Activated CD8-positive, alpha-beta memory T cell treated with anti-CD3 and anti-CD28 coated beads, Interleukin-2, amount 50 U/mL, for 48 hours (primary cell): ENCODE results near the gene ADD3.

Experiments
- DNase-seq: peaks from one replicate; pipeline ENCODE4 v3.0.0-alpha.2; 2020

ADD3 gene, protein sequence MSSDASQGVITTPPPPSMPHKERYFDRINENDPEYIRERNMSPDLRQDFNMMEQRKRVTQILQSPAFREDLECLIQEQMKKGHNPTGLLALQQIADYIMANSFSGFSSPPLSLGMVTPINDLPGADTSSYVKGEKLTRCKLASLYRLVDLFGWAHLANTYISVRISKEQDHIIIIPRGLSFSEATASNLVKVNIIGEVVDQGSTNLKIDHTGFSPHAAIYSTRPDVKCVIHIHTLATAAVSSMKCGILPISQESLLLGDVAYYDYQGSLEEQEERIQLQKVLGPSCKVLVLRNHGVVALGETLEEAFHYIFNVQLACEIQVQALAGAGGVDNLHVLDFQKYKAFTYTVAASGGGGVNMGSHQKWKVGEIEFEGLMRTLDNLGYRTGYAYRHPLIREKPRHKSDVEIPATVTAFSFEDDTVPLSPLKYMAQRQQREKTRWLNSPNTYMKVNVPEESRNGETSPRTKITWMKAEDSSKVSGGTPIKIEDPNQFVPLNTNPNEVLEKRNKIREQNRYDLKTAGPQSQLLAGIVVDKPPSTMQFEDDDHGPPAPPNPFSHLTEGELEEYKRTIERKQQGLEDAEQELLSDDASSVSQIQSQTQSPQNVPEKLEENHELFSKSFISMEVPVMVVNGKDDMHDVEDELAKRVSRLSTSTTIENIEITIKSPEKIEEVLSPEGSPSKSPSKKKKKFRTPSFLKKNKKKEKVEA

DNA sequence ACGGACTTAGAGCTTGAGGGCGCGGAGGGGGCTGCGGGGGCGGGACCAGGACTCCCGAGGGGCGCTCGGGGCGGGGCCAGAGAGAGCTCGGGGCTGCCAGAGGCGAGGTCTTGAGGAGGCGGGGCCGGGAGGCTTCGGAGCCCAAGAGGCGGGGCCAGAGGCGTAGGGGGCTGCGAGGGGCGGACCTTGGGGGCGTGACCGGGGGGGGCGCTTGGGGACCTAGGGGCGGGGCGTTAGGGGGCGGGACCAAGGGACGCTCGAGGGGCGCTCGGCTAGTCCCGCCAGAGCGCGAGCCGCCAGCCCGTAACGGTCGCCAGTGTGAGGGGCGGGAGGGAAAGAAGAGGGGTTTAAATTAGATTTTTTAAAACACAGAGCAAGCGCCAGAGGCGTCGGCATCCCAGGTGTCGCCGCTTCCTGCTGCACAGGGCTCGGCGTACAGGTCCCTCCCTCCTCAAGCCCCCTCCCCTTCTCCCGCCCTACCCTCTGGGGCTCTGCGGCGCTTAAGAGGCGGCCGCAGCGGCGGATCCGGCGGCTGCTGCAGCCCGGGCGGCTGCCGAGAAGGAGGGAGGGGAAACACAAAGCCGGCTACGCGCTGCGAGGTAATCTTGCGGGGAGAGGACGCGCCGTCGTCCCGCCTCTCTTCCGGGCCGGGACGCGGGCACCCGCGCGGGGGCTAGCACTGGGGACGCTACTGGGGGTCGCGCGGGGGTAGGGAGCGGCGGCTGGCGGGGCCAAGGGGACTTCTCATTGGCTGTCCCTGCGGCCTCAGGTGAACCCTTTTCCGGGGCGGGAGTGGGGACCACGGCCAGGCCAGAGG, at the start of gene ADD3:
Gene ADD3 (plus strand): TSS at position 284 of the 817 bp plus-strand sequence. CDS start 92,670 bp downstream, outside the sequence.
- peak; percentile 94 for DNase-seq

DNA sequence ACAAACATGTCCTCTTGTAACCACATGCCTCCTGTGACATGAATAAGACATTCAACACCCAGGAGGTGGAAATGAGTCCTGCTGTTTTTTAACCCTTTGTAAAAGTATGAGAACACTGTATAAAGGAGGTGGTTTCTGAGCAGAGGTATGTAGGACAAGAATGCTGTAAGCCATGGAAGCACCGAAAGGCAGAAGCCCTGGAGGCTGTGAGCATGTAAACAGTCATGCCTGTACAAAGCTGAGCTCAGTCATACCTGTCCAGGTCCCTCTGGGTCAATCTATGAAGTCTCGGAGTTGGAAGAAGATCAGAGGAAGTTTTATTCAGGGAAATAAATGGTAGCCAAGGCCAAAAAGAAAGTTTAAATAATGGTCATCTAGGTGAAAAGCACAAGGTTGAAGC, 49.7 kb upstream of the ADD3 start:
- no peak for DNase-seq

DNA sequence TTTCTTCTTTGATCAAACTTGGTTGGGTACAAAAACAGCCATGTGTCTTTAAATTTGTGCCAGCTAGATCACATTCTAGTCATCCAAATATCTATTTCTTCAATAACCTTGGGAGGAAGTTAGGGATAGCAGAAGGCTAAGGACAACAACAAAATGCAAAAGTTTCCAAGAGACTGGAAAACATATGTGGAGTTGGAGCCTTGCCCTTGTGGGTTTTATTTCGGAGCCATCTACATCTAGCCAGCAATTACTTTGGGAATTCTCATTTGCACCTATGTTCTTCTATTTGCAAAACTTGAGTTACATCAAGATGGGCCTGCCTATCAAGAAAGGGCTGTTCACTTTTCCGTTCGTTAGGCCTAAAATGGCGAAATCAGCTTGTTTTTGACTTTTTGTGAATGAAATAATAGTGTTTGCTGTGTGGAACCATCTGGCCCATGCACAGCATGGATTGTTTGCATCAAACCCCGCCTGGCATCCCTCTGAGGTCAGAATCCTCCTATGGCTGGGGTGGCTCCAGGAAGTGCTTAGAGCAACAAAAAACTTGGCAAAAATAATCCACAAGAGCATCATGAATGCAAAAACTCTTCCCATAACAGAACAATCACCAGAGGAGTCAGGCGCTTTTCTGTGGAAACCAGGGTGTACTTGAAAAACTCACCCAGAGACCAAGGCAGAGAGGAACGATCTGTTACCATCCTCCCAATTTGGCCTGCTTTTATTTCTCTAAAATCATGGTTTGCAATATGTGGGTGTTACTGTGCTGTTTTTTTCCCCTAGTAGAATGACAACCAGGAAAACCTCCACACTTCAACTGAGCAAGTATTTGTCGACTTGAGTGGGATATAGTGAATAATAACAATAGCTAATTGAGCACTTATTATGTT, 48.3 kb upstream of the ADD3 start:
- DNase-seq: no peak

DNA sequence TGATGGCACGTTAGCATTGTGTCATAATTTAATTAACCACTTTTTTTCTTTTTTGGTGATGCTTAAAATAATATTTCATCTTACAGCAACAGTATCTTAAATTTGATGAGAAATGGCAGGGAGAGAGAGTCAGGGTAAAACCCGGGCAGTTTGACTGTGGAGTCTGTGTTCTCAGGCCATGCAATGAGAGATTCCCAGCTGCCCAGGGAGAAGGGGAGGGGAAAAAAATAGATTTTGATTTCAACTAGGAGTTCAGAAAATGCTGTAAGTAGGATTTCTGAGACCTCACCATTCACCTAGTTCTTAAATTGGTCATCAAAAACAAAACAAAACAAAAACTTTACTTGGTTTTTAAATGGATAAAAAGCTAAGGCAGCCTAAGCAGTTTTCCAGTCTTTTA, 47.1 kb upstream of the ADD3 start:
- no peak for DNase-seq

DNA sequence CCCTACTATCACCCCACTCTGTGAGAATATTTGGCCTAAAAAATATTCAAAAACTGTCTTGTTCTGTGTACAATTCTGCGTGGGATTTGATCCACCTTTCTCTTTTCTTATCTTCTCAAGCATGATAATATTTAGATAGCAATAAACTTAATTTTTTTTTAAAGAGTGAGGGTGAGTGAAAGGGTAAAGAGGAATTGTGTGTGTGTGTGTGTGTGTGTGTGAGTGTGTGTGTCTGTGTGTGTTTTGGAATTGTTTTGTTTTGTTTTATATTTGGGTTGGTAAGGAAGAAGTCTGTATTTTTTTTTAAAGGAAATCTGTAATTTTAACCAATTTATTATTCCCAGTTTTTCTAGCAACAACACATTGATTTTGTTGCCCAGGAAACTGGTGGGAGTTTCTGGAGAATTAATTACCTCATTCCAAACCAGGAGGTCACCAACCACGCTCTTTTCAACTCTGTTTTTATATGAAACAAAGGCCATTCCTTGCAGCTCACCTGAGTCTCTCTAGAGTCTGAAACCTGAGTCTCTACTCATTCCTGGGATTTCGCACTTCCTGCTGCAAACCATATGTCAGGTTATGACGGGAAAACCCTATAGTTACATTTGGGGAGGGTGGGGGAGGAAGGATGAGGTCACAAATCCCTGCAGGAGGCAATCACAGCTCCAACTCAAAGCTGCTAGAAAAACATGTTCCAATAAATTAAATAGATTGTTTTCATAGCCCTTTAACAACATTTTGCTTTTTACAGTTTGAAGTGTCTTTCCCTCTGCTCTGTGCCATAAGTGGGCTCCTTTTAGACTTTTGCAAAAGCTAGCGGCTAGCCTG, 46.4 kb upstream of the ADD3 start:
- no peak for DNase-seq

DNA sequence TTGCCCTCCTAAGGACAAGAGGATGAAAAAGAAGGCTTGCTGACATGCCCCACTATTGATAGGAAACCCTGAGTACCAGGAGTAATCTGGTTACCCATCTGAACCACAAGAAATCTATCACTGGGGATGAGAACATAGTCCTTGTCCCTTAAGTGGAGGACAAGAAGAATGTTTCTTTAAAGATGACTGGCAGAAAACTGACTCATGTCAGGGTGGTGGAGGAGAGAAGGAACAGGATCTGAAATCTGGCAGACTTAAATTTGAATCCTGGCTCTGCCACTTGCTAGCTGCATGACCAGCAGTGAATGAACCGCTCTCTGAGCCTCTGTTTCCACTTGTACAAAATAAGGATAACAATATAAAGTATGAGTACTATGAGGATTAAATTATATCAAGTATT, 45.5 kb upstream of the ADD3 start:
- no peak for DNase-seq

DNA sequence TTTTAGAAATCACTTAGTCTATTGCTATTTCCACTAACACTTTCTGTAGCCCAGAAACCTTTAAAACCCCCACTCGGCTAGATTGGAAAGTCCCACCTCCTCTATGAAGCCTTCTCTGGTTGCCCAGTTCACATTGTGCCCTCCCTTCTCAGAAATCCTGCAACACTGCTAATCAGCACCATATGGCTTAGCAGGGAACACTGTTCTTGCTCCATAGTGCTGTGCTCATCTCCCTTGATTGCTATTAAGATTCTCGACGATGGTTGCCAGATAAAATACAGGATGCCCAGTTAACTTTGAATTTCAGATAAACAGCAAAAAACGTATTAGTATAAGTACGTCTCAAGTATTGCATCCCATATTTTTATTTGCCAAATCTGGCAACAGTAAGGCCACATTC, 44.3 kb upstream of the ADD3 start:
- no peak for DNase-seq

DNA sequence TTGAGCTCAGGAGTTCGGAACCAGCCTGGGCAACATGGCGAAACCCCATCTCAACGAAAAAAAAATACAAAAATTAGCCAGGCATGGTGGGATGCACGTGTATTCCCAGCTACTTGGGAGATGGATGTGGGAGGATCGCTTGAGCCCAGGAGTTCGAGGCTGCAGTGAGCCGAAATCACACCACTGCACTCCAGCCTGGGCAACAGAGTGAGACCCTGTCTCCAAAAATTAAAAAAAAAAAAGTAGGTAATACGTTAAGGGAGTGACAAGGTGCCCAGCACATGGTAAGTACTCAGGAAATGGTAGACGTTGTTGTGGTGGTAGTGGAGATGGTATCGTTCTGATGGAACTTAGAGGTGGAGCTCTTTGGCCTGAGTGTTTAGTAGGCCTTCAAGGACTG, 43.5 kb upstream of the ADD3 start:
- DNase-seq: no peak

DNA sequence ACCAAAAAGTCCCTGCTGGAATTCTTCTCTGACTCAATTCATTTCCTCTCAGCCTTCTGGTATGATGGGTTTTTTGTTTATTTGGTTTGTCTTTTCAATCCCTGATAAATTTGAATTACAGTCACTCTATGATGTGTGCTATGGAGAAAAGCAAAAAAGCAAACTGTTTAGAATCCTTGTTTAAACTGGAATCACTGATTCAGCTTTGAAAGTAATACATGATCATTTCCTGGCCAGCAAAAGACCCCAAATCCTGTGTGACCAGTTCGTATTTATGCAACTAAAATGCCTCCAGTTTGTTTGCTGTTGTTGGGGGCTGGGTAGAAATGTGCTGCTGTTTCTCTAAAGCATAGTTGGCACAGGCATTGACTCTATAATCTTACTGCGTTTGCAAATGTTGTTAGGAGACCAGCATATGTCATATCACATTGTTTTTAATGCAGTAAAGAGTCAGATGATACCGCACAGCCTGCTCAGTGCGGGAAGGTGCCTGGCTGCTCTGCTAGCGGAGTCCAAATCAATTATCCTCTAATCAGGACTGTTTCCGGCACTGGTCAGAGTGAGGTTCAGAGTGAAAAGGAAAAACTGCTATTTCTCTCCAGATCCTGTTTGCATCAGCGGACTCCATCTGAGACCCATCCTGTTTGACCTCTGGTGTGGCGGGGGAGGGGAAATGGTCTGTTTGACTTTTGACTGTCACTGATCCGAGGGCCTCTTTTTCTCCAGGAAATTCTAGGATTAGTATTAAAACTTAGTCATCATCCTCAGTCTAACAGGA, 40.6 kb upstream of the ADD3 start:
- DNase-seq: no peak

DNA sequence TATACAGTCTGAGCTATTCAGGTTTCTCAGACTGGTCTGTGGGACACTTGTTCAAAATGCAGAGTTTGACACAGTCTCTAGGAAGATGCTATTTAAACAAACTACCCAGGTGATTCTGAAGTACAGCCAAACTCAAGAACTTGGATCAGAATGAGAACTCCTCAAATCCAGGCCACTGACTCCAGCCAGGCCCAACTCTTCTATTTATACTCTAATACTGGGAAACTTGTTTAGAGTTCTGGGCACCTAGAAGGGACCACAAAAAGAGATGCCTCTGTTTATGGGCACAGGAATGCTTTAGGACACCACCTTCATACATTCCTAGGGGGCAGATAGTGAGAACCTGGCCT, 40.1 kb upstream of the ADD3 start:
- DNase-seq: no peak

DNA sequence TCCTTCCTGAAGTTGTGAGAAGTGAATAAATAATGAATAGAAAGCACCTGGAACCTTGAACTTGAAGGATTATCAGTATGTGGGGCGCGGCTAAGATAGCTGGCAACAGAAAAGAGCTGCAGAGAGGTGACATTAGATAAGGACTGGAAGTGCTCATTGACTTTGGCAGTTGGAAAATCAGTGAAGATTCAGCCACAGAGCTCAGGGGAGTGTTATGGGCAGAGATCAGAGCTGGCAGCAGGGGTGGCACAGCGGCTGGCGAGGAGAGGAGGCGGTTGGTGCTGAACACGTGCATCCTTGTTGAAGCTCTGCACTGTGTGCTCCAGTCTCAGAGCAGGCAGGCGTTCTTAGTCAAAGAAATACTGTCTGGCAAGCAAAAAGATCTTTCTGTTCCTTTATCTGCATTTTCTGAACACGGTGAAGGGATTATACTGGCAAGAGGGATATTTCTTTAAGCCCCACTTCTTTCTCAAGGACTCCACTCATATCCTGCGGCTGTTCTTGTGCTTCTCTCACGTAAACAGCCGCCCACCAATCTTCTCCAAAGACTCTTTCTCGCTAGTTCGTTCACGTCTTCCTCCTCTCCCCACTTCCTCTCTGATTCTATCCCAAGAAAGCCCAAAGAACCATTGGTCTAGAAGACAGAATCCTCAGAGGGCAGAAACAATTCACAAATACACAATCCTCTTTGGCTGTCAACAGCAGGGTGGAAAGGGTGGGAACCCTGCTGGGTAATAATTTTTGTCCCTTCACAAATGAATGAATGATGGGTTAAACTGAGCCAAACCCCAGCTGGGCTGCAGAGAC, 38.6 kb upstream of the ADD3 start:
- no peak for DNase-seq

DNA sequence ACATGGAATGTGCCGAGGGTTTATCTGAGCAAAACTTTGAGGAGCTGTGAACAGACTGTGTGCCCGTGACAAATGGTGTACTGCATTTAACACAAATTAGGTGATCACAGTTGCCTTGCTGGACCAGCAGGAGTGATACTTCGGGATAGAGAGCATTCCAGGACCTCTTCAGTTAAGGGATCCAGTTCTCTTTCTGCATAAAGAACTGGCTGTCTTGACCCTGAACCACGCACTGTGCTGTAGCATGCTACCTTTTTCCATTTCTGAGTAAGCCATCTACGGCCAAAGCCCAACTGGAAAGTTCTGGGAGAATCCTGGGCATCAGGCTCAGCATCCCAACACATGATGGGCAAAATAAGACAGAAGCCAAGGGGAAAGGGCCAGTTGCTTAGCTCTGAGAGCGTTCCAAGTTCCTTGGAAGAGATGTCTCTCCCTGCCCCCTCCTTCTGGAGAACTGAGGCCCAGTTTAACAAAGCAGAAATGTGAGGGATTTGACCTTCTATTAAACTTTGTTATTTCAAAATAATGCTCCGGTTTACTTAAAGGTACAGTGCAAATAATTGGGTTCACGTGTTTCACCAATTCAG, 37.9 kb upstream of the ADD3 start:
- no peak for DNase-seq

DNA sequence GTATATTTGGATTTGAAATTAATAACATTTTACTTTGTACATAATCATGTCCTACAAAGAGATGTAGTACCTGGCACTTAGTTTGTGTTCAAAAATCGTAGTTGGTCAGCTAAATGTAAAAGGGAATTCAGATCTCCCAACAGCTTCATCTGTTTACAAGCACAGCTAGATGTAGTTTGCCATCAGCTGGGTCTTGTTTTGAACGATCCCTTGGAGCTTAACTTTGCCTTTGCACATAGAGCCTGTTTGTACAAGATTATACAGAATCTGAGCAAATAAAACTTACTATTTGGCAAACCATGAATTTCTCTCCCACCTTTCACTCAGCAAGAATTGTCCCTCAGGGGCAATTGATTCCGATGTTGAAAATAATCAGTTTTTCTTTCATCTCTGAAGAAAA, 36.1 kb upstream of the ADD3 start:
- no peak for DNase-seq

DNA sequence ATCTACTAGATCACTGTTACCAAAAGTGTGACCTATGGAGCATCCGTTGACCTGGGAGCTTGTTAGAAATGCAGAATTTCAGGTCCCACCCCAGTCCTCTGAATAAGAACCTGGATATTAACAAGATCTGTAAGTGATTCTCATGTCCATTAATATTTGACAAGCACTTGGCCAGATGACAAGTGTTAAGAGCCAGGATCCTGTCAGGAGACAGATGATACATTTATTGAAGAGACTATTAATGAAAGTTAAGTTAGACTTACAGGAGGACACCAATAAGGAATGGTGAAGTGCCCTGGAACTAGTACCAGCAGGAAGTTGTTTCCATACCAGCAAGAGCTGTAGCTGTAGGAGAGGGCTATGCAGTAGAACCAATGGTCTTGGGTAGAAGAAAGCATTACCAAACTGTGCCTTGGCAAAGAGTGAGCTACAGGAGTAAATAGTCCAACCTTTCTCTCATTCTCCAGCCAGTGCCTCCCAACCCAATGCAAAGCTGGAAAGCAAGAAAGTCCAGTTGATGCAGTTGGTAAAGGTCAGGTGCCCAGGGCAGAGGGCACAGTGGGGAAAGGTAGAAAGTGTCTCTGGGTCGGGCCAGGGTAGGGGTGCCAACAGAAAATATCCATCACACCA, 35.3 kb upstream of the ADD3 start:
- no peak for DNase-seq

DNA sequence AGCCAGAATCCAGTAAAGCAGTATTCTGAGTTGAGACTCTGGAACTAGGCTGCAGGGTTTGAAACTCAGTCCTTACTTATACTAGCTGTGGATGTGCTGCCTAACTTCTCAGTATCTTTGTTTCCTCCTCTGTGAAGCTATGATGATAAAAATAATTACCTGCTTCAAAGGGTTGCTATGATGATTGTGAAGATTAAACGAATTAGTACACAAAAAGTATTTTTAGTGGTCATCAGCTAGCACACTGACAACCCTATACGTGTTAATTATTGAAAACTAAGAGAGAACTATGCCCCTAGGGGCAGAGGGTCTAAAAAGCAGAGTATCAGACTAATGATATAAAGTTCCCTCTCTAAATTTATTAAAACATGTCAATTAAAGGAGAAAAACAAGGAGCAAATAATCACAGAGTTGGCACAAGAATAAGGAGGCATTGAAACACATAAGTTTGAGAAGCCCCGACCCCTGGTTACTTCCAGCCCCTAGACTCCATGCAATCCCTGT, 34.4 kb upstream of the ADD3 start:
- DNase-seq: no peak

DNA sequence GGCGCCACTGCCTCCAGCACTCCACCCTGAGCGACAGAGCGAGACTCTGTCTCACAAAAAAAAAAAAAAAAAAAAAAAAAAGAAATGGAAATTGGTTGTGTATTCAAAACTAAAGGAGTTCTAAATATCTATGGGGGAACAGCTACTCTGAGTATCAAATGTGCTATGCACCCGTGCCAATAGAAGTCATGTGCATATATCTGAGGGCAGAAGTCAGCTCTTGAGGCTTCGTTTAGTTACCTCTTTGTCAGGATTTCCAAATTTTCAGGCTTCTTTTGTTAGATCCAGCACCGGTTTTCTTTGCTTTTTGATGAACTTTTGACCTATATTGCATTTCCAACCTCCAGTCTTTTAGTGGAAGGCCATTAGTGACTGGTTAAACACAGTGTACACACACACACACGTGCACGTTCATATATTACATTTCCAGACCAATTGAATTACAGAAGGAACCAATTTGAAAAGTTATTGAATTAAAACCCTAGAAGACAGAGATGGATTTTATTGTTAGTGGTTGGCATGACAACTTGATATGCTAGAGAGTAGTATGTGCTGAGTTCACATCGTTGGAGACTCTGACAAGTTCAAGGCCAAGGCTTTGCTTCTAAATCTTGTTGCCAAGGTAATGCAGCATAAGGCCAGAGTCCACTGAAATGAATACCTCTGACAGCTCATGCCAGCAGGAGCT, 33.1 kb upstream of the ADD3 start:
- no peak for DNase-seq

DNA sequence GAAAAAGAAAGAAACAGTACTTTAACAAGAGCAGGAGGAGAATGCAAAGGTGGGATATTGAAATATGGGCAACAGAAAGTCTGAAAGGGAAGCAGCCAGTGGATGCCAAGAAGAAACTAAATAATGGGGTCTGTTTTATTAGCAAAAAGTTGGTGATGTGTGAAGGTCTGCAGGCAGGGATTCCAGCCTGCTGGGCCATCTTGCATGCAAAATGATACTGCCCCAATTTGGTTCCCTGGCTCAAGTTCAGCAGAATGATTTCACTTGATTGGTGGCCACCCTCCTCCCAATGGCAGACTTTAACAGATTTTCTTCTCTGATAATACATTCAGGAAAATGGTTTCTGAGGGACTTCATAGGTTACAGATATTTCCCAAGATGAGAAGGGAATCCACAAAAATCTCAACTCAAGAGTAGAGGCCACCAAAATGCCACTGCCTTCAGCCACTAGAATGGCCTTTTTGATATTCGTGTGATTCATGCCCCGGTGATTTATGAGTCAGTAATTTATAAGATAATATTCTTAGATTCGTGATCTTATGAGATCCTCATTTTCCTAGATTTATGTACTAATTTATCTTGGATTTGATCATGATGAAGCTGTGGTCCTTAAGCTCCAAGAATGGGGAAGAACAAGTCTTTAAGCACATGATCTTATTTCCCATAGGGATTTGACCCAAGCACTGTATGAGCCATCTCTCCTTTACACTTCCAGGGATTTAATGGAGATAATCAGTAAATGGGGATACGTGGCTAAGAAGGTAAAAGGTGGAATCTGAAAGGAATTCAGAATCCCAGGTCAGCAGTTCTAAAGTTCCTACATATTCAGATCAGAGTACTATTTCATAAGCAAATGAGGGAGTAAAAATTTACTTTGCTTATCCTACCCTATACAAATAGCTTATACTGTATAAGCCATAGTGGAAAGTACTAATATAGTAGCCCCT, 32.3 kb upstream of the ADD3 start:
- DNase-seq: no peak
